DMS153 treated with DMSO at 0.1 percent for 48 hours (cell line): ENCODE measurements around the gene SPX.

Experiments
- DNase-seq: peaks from one replicate; lab custom pipeline; 2025; ENCODE audit not compliant: unreplicated experiment; lab: John Stamatoyannopoulos, UW

SPX gene

GRCh38 chr12:21538061-21538653 lies 12.1 kb downstream of the SPX start:
- DNase-seq, result no peak

GRCh38 chr12:21539797-21540196 lies 13.7 kb downstream of the SPX start:
- peak; percentile 60 for DNase-seq

- no peak for DNase-seq
Observed at GRCh38 chr12:21541773-21542172, 15.7 kb downstream of the SPX start.

GRCh38 chr12:21542403-21542802 lies 16.3 kb downstream of the SPX start:
- DNase-seq, result no peak

GRCh38 chr12:21543151-21543550 lies 17.1 kb downstream of the SPX start:
- DNase-seq, result no peak

- no peak for DNase-seq
Observed at GRCh38 chr12:21545557-21545956, 19.5 kb downstream of the SPX start.

GRCh38 chr12:21546716-21547115 lies 20.6 kb downstream of the SPX start:
- DNase-seq, result no peak

GRCh38 chr12:21547437-21547836 lies 21.3 kb downstream of the SPX start:
- DNase-seq, result no peak

- DNase-seq, result no peak
Observed at GRCh38 chr12:21551841-21552465, 25.9 kb downstream of the SPX start.

GRCh38 chr12:21552635-21553328 lies 26.7 kb downstream of the SPX start:
- no peak for DNase-seq

GRCh38 chr12:21553329-21553675 lies 27.2 kb downstream of the SPX start:
- DNase-seq, result no peak

- DNase-seq, result no peak
Observed at GRCh38 chr12:21558100-21558679, 32.1 kb downstream of the SPX start.

GRCh38 chr12:21559855-21560569 lies 33.9 kb downstream of the SPX start:
- no peak for DNase-seq

GRCh38 chr12:21561158-21561557 lies 35.1 kb downstream of the SPX start:
- DNase-seq, result no peak

GRCh38 chr12:21562859-21563258 lies 36.8 kb downstream of the SPX start:
- DNase-seq, result no peak

- DNase-seq, result no peak
Observed at GRCh38 chr12:21566223-21566906, 40.3 kb downstream of the SPX start.

- DNase-seq, result no peak
Observed at GRCh38 chr12:21566907-21567394, 40.9 kb downstream of the SPX start.

- no peak for DNase-seq
Observed at GRCh38 chr12:21568115-21568514, 42.0 kb downstream of the SPX start.

GRCh38 chr12:21571046-21571445 lies 45.0 kb downstream of the SPX start:
- no peak for DNase-seq

- no peak for DNase-seq
Observed at GRCh38 chr12:21573733-21574358, 47.8 kb downstream of the SPX start.
